ENCODE results near the gene PTER.

The PTER gene, protein sequence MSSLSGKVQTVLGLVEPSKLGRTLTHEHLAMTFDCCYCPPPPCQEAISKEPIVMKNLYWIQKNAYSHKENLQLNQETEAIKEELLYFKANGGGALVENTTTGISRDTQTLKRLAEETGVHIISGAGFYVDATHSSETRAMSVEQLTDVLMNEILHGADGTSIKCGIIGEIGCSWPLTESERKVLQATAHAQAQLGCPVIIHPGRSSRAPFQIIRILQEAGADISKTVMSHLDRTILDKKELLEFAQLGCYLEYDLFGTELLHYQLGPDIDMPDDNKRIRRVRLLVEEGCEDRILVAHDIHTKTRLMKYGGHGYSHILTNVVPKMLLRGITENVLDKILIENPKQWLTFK

DNA sequence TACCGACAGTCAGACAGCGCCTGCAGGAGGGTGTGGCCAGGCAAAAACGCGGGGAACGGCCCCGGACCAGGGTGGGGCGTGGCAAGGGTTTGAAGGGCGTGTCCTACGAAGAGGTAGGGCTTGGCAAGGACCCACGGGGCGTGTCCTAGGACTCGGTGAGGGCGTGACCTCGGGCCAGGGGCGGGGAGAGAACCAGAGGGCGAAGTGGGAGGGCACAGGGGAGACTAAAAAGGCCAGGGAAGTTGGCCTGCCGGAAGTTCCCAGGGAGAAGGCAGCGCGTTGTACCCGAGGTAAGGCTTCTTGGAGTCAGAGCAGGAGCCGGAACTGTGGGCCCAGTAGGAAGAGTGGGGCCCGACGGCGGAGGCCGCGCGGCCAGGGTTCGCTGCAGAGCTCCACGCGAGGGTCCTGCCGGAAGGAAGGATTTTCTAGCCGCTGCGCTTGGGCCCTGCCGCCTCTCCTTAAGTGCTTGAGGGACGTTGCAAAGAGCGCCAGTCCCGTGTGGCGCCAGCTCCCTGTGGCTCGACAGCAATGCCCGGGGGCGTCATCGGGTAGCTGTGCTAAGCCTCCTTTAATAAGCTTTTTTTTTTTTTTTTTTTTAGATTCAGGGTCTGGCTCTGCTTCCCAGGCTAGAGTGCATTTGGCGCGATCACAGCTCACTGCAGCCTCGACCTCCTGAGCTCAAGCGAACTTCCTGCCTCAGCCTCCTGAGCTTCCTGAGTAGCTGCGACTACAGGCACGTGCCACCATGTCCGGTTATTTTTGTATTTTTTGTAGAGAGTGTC is at the start of gene PTER:
PTER (plus strand) TSS at position 253 of the 782 bp plus-strand sequence. CDS start 47,375 bp downstream, outside the sequence.
- DNase-seq (ENCODE audit: low read depth) = peak; percentile 88

DNA sequence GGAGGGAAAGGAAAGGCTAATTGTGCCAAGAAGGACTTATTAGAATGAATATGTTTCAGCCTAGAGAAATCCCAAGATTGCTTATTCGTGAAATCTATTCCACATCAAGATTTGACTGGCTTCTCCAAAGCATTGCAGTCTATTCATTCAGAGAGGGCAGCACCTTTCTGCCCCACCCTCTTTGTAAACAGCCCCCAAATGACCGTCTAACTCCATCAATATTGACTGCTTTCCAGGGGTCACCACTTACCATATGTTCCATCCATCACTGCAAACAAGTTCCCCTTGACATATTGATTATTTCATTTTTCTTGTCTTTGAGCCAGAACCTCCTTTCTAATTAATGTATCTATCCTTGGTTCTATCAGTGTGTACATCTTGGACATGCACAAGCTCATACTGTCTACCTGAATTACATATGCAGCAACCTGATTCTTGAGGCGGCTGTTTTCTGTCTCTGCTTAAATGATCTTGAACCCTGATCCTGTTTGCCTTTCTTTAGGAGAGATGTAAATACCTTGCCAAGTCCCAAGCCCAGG is 44.2 kb upstream of the PTER start:
- DNase-seq (ENCODE audit: low read depth) = no peak

DNA sequence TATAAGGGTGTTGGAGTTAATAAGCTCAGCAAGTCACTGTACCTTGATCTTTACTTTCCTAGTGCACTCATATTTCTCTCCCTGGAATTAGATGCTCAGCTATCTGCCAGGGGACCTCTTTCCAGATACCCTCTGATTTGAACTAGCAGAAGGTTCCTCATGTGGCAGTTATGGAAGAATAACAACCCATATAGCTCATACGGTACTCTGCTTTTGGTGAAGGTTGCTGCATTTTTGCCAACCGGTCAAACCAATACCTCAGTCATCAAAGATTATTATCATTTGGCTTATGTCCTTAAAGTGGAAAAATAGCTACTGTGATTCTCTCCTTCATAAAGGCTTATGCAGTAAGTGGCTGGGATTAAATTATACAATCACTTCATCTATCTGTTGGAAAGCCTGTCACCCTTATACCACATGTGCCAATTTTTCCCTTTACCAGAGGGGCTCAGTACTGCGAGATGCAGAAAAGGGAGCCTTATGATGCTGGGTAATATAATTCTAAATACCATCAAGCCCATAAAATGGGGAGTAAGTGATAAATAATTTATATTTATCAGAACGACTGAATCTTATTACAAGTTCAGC is 43.4 kb upstream of the PTER start:
- no peak for DNase-seq (ENCODE audit: low read depth)

DNA sequence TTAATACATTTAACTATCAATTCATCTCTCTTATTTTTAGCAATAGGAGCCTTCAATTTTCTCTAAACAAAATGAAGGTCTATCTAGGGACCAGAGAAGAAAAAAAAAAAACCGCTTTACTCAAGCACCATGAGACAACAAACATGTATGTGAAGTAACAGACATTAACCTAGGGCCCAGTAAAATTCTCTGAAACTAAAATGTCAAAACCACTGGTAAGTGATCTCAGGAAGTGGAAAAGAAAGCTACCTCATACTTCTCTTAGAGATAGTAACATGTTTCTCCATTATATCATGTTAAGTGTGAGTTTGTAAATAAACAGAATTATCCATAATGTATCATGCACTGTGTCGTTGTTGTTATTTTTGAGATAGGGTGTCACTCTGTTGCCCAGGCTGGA is 35.4 kb upstream of the PTER start:
- no peak for DNase-seq (ENCODE audit: low read depth)

DNA sequence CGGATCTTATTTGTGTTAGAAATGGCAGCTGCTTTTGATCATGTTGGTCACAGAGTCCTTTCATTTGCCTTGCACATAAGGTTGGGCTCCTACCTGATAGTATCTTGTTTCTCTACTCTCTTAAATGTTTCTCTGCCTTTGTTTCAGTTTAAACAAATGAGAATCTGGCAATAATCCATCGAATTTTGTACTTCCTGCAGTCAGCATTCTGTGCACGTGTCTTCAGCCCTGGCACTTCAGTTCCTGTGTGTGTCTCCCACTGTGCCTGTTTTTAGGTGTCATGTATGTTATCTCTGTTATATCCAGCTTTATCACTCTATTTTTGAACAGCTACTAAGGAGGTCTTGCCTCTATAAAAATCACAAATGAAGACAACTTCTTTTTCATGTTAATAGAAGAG is 28.4 kb upstream of the PTER start:
- no peak for DNase-seq (ENCODE audit: low read depth)

DNA sequence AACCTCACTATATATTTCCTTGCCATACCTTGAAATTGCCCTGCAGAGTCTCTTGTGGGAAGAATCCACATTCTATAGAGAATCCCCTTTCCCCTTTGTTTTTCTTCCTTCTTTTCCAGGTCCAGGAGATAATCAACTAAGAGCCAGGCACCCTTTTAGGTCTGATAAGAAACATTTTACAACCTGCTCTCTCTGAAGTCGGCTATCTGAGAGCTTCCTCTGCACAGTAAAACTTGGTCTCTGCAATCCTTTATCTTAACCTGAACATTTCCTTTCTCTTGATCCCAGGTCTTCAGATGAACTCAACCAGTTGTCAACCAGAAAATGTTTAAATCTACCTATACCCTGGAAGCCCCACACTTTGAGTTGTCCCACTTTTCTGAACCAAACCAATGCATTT is 19.5 kb upstream of the PTER start:
- no peak for DNase-seq (ENCODE audit: low read depth)

DNA sequence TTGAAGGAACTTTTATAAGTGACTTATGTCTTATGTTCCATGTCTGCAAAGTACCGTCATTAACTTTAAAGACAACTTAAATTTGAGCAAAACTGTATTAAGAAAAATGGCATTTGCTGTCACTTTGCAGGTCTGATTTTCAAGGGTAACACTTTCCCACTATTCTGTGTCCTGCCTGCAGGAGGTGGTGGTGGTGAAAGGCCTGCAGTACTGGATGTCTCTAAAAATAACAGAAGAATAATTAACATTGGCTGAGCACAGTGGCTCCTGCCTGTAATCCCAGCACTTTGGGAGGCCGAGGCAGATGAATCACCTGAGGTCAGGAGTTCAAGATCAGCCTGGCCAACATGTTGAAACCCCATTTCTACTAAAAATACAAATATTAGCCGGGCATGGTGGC is 13.2 kb upstream of the PTER start:
- DNase-seq (ENCODE audit: low read depth) = no peak

DNA sequence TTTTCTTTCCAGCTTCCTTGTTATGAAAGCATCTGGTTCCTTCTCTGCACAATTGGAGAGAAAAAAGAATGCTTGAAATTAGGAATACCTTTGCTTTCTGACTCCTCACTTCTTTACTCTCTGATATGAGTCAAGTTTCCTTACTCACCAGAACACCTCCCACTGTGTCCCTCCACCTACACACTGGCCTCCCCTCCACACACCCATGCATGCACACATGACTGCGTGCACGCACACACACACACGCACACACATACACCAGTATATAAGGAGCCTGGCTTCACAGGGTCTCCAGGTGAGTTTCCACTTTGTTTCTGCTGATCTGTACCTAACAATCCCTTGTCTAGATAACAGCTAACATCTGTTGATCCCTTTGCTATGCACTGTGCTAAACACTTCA is 11.4 kb upstream of the PTER start:
- DNase-seq (ENCODE audit: low read depth) = no peak

DNA sequence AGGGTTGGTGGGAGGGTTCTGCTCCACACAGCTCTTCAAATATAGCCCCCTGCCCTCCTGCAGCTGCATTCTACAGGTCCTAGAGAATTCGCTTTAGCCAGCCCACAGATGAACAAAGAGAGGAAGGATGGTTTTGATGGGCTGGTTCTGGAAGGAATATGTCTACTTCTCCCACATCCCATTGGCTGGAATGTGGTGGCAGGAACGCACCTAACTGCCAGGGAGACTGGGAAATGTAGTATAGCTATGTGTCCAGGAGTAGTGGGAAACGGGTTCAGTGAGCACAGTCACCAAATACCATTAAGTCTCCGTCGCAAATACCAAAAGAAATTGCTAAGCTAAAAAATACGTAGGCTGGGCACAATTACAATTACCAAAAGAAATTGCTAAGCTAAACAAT is 7.3 kb upstream of the PTER start:
- DNase-seq (ENCODE audit: low read depth) = no peak

DNA sequence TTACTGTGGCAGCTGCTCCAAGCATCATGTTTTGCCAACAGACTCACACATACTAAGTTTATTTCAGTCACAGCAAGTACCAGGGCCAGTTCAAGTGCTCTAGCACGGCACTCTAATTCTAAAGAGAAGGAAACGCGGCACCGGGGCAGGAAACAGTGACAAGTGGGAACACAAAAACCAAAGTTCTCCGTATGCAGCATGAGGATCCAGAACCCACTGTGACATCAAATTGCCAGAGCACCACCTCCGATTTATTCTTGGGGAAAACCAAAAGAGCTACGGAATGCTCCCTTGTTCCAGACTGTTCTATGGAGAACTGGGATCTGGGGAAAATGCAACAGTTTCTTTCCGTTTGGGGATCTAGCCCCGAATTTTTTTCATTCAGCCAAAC is 448 bp upstream of the PTER start:
- no peak for DNase-seq (ENCODE audit: low read depth)

DNA sequence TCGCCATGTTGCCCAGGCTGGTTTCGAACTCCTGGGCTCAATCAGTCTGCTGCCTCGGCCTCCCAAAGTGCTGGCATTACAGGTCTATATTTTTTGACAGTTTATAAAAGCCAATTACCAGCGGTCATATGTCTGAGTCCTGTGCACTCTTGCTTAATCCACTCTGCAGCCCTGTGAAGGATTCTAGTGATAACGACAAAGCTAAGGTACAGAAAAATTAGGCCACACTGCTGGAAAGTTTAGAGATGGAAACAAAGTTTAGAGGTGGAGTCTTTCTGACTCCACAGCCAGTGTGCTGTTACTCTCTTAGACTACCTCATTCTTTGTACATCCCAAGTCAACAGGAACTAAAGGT is 707 bp downstream of the PTER start:
- no peak for DNase-seq (ENCODE audit: low read depth)

DNA sequence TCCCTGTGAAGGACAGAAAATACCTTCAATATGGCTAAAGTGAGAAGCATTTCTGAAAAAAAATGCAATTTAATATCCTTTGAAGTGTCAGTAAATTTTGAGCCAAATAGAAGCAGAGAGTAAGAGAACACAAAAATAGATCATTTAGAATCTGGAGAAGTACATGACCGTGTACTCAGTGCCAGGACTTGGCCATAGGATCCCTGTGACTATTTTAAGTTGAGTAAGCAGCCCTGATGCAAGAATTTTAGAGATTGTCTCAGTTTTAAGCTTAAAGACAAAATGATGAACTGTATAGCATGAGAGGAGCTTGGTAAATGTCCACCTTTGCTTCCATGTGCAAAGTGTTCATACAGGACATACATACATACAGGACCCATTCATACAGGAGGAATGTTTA is 2.5 kb downstream of the PTER start:
- no peak for DNase-seq (ENCODE audit: low read depth)

DNA sequence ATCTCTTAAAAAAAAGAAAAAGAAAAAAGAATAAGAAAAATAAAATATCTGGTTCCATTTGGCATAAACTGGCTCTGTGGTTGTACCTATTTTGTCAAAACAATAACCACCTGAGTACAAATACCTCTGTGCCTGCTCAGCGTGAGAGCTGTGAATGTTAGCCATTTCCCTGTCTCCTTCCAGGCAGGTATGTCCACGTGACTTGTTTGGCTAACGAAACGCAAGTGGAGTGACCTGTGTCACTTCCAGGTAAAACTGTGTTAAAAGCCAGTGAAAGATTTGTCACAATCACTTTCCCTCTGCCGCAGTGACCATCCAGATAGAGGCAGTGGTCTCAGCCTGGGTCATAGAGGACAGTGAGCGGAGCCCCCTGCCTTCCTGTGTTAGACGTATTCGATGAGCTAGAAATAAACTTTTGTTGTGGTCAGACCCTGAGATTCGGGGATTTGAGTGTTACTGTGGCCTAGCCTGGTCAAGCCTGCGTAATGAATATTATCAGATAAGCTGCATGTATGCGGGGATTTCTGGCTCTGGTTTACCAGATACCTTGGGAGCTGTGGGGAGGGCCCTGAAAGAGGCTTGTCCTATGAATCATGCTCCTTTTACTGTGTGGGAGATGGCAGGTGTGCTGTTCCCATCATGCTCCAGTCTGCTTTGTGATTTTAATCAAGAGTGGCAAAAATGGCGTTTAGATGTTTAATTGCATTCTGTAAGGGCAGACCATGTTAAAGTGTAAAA is 3.8 kb downstream of the PTER start:
- peak; percentile 75 for DNase-seq (ENCODE audit: low read depth)

DNA sequence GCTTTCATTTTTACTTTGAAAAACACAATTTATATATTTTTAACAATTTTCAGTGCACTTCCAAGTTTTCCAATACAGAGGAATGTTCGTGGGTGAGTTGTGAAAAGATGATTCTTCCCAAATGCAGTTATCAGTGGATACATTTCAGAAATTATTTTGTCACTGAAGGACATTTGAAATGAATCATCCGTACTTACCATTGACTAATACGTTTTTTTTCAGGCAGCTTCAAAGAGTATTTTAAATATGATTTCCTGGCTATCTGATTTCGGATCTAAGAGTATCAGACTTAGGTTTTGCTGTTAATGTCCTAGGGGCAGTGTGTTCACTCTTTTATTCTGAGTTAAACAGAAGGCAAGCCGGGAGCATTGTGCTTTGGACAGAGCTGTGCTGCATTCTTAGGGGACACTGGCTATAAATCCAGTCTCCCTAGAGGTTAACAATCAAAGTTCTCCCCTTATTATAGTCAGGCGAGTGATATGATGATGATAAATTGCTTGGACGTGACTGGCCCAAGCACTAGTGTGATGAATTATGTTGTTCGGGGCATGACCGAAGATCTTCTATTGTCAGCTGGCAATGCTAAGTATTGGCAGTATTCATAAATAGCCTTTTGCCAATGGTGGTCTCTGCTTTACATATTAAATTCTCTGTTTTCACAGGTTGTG is 4.5 kb downstream of the PTER start:
- peak; percentile 64 for DNase-seq (ENCODE audit: low read depth)

DNA sequence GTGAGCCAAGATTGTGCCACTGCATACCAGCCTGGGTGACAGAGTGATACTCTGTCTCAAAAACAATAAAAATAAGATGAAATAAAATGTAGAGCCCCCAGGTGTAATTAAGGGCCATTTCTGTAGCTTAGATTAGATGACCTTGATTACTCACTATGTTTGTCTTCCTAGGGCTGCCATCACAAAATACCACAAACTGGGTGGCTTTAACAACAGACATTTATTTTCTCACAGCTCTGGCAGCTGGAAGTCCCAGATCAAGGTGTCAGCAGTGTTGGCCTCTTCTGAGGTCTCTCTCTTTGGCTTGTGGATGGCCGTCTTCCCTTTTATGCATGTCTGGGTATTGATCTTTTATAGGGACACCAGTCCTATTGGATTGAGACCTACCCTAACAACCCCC is 6.1 kb downstream of the PTER start:
- DNase-seq (ENCODE audit: low read depth) = no peak

DNA sequence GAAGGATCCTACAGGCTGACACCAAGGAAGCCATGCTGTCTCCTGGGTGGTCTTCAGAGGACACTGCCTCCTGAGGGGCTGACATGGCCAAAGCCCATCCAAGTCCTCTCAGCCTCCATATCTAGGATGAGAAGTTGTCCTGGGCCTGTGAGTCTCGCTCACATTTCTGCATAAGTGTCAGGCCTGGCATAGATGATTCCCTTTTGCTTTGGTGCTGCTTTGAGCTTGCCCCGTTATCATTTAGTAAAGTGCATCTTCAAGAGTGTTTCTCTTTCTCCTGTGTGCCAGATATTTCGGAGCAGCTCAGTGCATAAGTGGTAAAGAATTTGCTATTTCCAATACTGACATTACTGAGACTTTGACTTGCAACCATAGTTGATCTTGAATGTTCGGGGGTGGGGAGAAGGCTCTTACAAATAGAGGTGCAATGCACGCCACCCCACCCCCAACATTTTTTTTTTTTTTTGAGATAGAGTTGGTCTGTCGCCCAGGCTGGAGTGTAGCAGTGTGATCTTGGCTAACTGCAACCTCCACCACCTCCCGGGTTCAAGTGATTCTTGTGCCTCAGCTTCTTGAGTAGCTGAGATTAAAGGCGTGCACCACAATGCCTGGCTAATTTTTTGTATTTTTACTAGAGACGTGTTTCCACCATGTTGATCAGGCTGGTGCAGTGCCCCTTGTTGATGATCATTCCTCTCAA is 9.1 kb downstream of the PTER start:
- no peak for DNase-seq (ENCODE audit: low read depth)

DNA sequence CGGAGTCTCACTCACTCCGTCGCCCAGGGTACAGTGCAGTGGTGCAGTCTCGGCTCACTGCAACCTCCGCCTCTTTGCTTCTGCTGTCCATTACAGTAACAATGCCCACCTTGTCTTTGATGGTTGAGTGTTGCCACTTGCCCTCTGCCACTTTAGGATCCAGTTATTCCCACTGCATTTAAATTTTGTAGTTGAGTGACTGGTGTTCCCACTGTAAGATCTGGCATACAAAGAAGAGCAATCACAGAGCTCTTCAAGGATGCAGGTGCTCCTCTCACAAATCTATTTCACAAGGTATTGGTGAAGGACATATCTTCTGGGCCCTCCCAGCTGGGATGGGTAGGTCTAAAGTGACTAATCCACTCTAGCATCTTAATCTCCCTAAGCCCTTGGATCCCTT is 12.6 kb downstream of the PTER start:
- DNase-seq (ENCODE audit: low read depth) = no peak

DNA sequence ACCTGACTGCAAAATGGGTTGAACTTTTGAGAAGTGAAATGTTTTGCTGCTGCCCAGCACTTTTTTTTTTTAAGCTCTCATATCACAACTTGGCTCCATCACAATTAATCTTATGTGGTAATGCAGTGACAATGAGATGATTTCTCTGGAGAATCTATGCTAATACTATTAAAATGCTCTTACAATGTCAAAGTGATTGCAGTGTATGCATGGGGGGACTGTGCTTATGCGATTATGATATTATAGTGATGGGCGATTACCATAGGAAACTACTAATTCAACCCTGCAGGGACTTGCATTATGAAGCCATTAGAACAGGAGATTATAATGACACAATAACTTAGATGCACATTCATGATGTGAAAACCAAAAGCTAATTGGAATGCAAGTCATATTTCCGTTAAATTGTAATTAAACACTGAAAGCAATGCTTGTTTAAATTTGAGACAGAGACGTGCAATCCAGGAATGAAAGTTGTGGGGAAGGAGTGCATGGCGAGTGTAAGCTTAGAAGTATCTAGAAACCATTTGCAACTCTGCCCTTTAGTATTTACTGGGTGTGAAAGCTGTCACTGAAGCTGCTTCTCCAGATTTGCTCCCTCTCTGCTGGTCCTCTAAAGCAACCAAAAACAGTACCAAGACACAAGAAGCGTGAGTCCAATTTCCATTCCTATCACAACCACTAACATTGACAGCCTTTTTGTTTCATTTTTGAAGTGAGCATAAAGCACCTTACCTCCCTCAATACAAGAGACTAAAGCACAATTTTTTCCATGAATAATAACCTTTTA is 21.6 kb downstream of the PTER start:
- DNase-seq (ENCODE audit: low read depth) = no peak

DNA sequence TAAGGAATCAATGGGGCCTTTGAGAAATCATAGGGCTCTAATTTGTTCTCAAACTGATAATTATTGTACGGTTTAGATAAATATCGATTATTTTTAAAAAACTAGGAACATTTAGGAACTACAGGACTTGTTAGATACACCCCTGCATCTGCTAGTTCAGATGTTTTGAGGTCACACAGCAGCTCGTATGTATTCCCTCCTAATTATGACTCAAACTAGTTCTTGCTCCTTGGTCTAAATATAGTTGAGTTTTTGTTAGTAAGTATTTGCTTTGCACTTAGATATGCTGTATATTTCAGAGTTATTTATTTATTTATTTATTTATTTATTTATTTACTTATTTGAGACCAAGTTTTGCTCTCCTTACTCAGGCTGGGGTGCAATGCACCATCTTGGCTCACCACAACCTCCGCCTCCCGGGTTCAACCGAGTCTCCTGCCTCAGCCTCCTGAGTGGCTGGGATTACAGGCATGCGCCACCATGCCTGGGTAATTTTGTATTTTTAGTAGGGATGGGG is 22.7 kb downstream of the PTER start:
- DNase-seq (ENCODE audit: low read depth) = no peak

DNA sequence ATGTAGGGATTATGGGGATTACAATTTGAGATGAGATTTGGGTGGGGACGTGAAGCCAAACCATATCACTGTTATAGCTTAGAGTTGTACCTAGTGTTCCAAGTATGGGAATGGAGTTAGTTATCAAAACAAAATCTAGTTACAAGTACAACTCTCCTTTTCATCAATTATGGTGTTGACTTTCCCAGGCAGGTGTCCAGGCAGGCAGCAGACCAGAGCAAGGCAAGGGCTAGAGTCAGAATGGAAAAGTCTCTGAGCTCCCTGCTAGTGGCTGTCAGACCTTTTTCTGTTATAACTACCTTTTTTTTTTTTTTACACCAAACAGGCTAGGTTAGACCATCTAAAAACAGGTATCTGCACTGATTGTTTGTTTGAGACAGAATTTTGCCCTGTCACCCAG is 29.2 kb downstream of the PTER start:
- no peak for DNase-seq (ENCODE audit: low read depth)
